IPS-18c (cell line): Measurements from ENCODE around the gene C6orf89.
"Not testable (repeated sequence)": the region's sequence is repeated elsewhere in the genome, so short reads cannot be mapped to it uniquely, and the experiment has no call there.

Experiments used
- H3K4me3 ChIP-seq: 2 replicates; pipeline ENCODE4 v1.7.0; 2013; ENCODE audit warnings: low read depth, mild to moderate bottlenecking, low read length, moderate library complexity; ENCODE audit not compliant: insufficient read depth
- H3K9me3 ChIP-seq: one replicate; pipeline ENCODE4 v1.6.1; 2013; ENCODE audit warnings: mild to moderate bottlenecking, low read length, moderate library complexity; ENCODE audit not compliant: control insufficient read depth, insufficient read depth

The C6orf89 gene

GRCh38 chr6:36929152-36929551, 43.4 kb downstream of the C6orf89 start:
- Histone ChIP-seq H3K9me3 (peaks cover 3% of the 10 kb centered on the region), H3K4me3 (no peak overlapping the region)

DNA sequence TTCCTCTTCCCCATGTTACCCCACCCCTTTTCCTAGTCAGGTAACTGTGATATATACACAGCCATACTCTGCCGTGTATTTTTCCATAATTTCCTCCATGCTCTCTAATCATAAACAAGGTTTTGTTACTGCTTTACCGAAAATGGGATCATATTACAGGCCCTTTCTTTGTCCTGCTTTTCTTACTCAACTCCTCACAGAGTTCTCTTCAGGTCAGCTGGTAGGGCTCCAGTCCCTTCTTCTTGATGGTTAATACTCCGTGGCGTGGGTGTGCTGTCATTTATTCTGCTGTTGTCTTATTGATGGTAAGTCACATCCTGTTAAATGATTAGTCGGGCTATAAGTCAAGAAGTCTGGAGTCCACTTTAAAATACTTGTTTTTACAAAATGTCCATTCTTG, 43.9 kb downstream of the C6orf89 start:
- no peak overlapping the region for H3K4me3 ChIP-seq

GRCh38 chr6:36930483-36930882, 44.7 kb downstream of the C6orf89 start:
- H3K4me3 ChIP-seq = no peak overlapping the region
- H3K9me3 ChIP-seq = peaks cover 3% of the 10 kb centered on the region

More for the DNA sequence above, 43.9 kb downstream of the C6orf89 start:
- H3K9me3 ChIP-seq = peaks cover 3% of the 10 kb centered on the region

DNA sequence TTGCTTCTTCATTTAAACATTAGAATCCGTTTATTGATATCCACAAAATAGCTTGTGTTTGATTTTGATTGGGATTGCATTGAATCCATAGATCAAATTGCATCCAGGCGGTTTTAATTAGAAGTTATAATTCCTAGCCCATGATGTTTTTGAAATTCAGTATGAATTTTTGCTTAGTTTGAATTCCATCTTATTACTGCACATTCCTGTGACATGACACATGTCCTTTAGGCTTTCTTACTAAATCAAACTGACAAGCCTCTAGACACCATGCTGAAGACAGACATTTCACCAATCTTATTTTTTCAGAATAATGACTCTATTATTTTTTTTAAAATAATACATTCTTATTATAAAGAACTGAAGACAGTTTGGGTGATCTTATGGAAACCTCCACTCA, 47.4 kb downstream of the C6orf89 start:
- Histone ChIP-seq H3K4me3 (no peak overlapping the region), H3K9me3 (peaks cover 3% of the 10 kb centered on the region)

DNA sequence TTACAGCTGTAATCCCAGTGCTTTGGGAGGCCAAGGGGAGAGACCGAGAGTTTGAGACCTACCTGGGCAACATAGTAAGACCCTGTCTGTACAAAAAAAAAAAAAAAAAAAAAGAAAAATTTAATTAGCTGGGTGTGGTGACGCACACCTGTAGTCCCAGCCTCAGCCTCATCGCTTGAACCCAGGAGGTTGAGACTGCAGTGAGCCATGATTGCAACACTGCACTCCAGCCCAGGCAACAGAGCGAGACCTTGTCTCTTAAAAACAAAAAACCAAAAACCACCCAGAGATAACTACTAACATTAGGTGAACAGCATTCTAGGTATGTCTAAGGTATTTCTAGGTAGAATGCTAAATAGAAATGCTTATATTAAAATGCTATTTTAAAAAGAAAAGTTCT, 47.8 kb downstream of the C6orf89 start:
- Histone ChIP-seq H3K9me3 (peaks cover 3% of the 10 kb centered on the region), H3K4me3 (no peak overlapping the region)

DNA sequence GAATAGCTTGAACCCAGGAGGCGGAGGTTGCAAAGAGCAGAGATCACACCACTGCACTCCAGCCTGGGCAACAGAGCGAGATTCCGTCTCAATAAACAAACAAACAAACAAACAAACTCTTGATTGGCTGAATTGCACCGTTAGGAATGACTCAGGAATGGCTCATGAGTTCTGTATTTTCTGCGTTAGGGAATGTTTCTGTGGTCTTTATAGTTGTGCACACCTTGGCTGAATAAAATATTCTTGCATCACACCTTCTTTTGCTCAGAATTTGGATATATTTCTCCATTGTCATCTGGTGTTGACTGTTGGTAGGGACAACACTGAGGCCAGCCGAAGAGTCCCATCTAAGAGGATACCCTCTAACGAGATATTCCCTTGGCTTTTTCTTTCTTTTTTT, 49.1 kb downstream of the C6orf89 start:
- no peak overlapping the region for H3K4me3 ChIP-seq

DNA sequence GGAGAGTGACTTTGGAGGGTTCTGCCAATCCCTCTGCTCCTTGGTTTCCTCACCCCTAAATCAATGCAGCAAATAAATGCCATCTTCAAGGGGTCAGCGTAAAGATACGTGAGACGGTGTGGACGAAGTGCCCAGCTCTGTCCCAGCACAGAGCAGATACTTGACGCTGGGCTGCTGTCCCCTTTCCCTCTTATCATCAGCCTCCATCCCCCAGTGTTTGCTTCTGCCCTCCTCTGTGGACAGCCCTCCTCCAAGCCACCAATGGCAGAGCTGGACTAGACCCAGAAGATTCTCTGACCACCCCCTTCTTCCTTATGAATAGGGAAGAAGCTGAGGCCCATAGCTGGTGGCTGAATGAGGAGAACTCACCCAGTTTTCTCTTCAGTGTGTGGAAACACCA, 51.1 kb downstream of the C6orf89 start:
- peaks cover 3% of the 10 kb centered on the region for H3K9me3 ChIP-seq
- no peak overlapping the region for H3K4me3 ChIP-seq

More for the DNA sequence above, 49.1 kb downstream of the C6orf89 start:
- peaks cover 3% of the 10 kb centered on the region for H3K9me3 ChIP-seq

GRCh38 chr6:36937896-36938295, 52.1 kb downstream of the C6orf89 start:
- peaks cover 3% of the 10 kb centered on the region for H3K9me3 ChIP-seq
- H3K4me3 ChIP-seq = no peak overlapping the region

GRCh38 chr6:36938536-36938935, 52.8 kb downstream of the C6orf89 start:
- Histone ChIP-seq H3K4me3 (no peak overlapping the region), H3K9me3 (peaks cover 3% of the 10 kb centered on the region)

DNA sequence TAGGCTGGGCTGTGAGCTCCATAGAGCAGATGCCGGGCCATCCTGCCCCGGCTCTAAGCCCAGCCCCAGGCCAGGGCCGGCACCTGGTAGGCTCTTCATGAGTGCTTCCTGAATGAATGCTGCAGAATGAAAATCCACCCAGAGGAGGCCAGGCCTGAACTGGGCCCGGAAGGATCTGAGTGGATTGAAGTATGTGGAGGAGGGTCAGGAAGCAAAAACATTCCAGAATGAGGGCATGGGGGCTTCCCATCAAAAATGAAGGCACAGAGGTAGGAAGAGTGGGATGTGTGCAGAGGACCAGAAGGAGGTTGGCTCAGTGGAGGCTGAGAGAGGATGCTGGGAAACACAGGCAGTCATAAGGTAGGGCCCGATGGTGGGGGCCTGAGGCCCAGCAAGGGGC, 53.3 kb downstream of the C6orf89 start:
- not testable (repeated sequence) for H3K4me3 ChIP-seq, H3K9me3 ChIP-seq

GRCh38 chr6:36940027-36940426, 54.3 kb downstream of the C6orf89 start:
- Histone ChIP-seq H3K4me3 (no peak overlapping the region), H3K9me3 (peaks cover 3% of the 10 kb centered on the region)

- not testable (repeated sequence) for H3K4me3 ChIP-seq, H3K9me3 ChIP-seq
Observed at GRCh38 chr6:36941561-36941960, 55.8 kb downstream of the C6orf89 start.

DNA sequence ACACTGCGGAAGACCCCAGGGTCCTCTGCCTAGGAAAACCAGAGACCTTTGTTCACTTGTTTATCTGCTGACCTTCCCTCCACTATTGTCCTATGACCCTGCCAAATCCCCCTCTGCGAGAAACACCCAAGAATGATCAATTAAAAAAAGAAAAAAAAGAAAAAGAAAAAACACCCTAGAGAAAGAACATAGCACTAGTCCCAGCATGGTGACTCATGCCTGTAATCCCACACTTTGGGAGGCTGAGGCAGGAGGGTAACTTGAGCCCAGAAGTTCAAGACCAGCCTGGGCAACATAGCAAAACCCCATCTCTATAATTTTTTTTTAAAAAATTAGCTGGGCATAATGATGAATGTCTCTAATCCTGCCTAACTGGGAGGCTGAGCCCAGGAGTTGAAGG, 56.6 kb downstream of the C6orf89 start:
- not testable (repeated sequence) for H3K4me3 ChIP-seq, H3K9me3 ChIP-seq

GRCh38 chr6:36944650-36945049, 58.9 kb downstream of the C6orf89 start:
- Histone ChIP-seq H3K9me3 (peaks cover 3% of the 10 kb centered on the region), H3K4me3 (no peak overlapping the region)

DNA sequence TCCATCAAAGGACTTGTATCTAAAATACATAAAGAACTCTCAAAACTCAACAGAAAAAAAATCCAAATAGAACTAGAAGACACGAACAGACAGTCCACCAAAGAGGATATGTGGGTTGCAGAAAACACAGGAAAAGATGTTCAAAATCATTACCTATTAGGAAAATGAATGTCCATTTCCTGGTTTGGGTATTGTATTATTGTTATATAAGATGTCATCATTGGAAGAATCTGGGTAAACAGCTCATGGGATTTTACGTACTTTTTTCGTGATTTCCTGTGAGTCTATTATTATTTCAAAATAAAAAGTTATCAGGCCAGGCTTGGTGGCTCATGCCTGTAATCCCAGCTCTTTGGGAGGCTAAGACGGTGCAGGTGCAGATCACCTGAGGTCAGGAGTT, 59.5 kb downstream of the C6orf89 start:
- H3K9me3 ChIP-seq = peaks cover 3% of the 10 kb centered on the region

GRCh38 chr6:36946526-36946925, 60.8 kb downstream of the C6orf89 start:
- Histone ChIP-seq H3K4me3 (no peak overlapping the region), H3K9me3 (no peaks in the 10 kb centered on the region)

More for the DNA sequence above, 59.5 kb downstream of the C6orf89 start:
- no peak overlapping the region for H3K4me3 ChIP-seq

- no peak overlapping the region for H3K4me3 ChIP-seq
- H3K9me3 ChIP-seq = no peaks in the 10 kb centered on the region
Observed at GRCh38 chr6:36947570-36948351, 62.0 kb downstream of the C6orf89 start.

GRCh38 chr6:36949076-36949475, 63.3 kb downstream of the C6orf89 start:
- H3K4me3 ChIP-seq, H3K9me3 ChIP-seq: not testable (repeated sequence)

DNA sequence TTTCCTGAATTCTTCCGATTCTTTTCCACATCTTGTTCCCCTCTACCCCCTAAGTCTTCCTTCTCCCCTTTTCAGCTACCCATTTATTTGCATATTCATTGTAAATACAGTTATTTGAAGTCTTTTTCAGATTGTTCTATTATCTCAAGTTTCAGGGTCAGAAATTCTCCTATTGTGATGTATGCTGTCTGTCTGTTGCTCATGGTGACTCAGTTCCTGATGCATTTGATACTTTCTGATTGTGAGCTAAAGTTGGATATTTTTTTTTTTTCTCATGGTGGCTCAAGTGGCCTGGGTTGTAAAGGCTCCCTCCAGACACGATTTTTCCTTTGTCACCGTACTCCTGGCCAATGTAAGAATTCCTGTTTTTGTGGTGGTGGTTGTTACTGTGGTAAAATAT, 63.9 kb downstream of the C6orf89 start:
- no peak overlapping the region for H3K4me3 ChIP-seq
- no peaks in the 10 kb centered on the region for H3K9me3 ChIP-seq
